Aorta (tissue), 5 donors: ENCODE data around the gene ACTL6A. TPM values are rescaled to one million over a fixed set of nuclear protein-coding genes. Genes with fewer than 3 reads are reported as not detected.

Experiments used
- ATAC-seq: fragments of 200-7000 bp; cut with Tn5 transposase; one replicate; pipeline ENCODE4 v1.9.1; 2022; ENCODE audit warnings: moderate library complexity; ENCODE audit not compliant: low FRiP score
- DNase-seq, 2 donors: peaks; one replicate each; pipeline ENCODE4 v3.0.0-alpha.2; 2020
- H3K27ac ChIP-seq, 2 donors: one replicate each; pipeline ENCODE4 v1.5.1; 2013; ENCODE audit warnings: low read length in 2 of 2, mild to moderate bottlenecking in 2 of 2, moderate library complexity in 2 of 2, control low read depth in 1 of 2, inconsistent platforms in 1 of 2, low read depth in 1 of 2
- H3K27me3 ChIP-seq, 2 donors: one replicate each; pipeline ENCODE4 v1.6.1; 2013; ENCODE audit warnings: control low read depth in 1 of 2, low read length in 1 of 2, mild to moderate bottlenecking in 1 of 2, moderate library complexity in 1 of 2; ENCODE audit not compliant: insufficient read depth in 2 of 2, control insufficient read depth in 1 of 2
- H3K36me3 ChIP-seq, 2 donors: one replicate each; pipeline ENCODE4 v1.6.1; 2013; ENCODE audit warnings: control low read depth in 1 of 2, low read length in 1 of 2, mild to moderate bottlenecking in 1 of 2; ENCODE audit not compliant: insufficient read depth in 2 of 2, control insufficient read depth in 1 of 2
- H3K4me1 ChIP-seq, 2 donors: one replicate each; pipeline ENCODE4 v1.6.1; 2013; ENCODE audit warnings: low read length in 2 of 2, control low read depth in 1 of 2, mild to moderate bottlenecking in 1 of 2, moderate library complexity in 1 of 2; ENCODE audit not compliant: insufficient read depth in 2 of 2, control insufficient read depth in 1 of 2
- H3K4me3 ChIP-seq, 2 donors: one replicate each; pipeline ENCODE4 v1.5.1; 2013; ENCODE audit warnings: low read length in 2 of 2, control low read depth in 1 of 2, mild to moderate bottlenecking in 1 of 2
- H3K9me3 ChIP-seq: one replicate; pipeline ENCODE4 v1.6.1; 2013; ENCODE audit warnings: mild to moderate bottlenecking, low read length; ENCODE audit not compliant: control insufficient read depth
- WGBS, 2 donors: extraction: QIAGEN DNeasy Blood & Tissue Kit; methylation state at CpG; one replicate each; pipeline ENCODE4 v1.1.7; 2013; 5-methylcytosine and 5-hydroxymethylcytosine counted together
- intact Hi-C, 2 donors: fragments of 100-400 bp; cut with DNase I; formaldehyde crosslinking; loops; one replicate each; pipeline versions ENCODE4 v1.14.2 to v1.15.0; 2022
- polyA plus RNA-seq, 2 donors: library from polyadenylated mRNA; stranded (reverse); fragments of 200-250 nt; gene quantifications; one replicate each; pipeline ENCODE4 v1.2.3, GENCODE V29; 2013
- total RNA-seq, 2 donors: library from RNA; stranded (reverse); fragmentation: NEBNext Ultra II Directional; extraction: Animal tissue kit (Norgen Biotek cat#: 25700); gene quantifications; one replicate each; pipeline ENCODE4 v1.2.1, GENCODE V29; 2021
- donor health status: healthy with polysubstance abuse.
- donor health status: Bipolar disorder and iron deficiency.
- donor health status: DM: no; HTN: no; CAD: no.
- donor health status: DM: no; HTN: no; CAD: no.
- donor health status: DM: yes; HTN: yes; CAD: no.

The ACTL6A gene
- total and polyA plus RNA-seq, 4 donors: 22.5 to 35.4 (median 23.9) TPM

GRCh38 chr3:179536256-179536655 lies 26.5 kb upstream of the ACTL6A start:
- H3K4me1 ChIP-seq: no peaks in the 10 kb centered on the region
- intact Hi-C loops: no loop called here
- no peak overlapping the region for H3K4me3 ChIP-seq
- H3K27ac ChIP-seq: no peak overlapping the region
- H3K9me3 ChIP-seq: no peaks in the 10 kb centered on the region
- DNase-seq: no peak
- no peaks in the 10 kb centered on the region for H3K27me3 ChIP-seq
- H3K36me3 ChIP-seq: no peaks in the 10 kb centered on the region
- no peak for ATAC-seq

GRCh38 chr3:179541094-179541493 lies 21.6 kb upstream of the ACTL6A start:
- ATAC-seq: no peak
- no peaks in the 10 kb centered on the region for H3K27me3 ChIP-seq
- WGBS, 2 donors: 77 to 84% methylated on average over 2 of the region's 2 CpGs
- H3K27ac ChIP-seq: no peak overlapping the region
- intact Hi-C loops: no loop called here
- no peak for DNase-seq
- no peaks in the 10 kb centered on the region for H3K4me1 ChIP-seq
- H3K9me3 ChIP-seq: no peaks in the 10 kb centered on the region
- no peak overlapping the region for H3K4me3 ChIP-seq
- no peaks in the 10 kb centered on the region for H3K36me3 ChIP-seq

- H3K9me3 ChIP-seq: no peaks in the 10 kb centered on the region
- WGBS, 2 donors: 92 to 94% methylated on average over 1 of the region's 1 CpG
- intact Hi-C loops: no loop called here
- DNase-seq: no peak
- H3K27ac ChIP-seq: no peak overlapping the region
- no peak overlapping the region for H3K4me3 ChIP-seq
- H3K27me3 ChIP-seq: no peaks in the 10 kb centered on the region
- no peaks in the 10 kb centered on the region for H3K4me1 ChIP-seq
- no peak for ATAC-seq
- no peaks in the 10 kb centered on the region for H3K36me3 ChIP-seq
These were observed 21.1 kb upstream of the ACTL6A start for GRCh38 chr3:179541596-179541995.

GRCh38 chr3:179542375-179542774 lies 20.4 kb upstream of the ACTL6A start:
- intact Hi-C loops: no loop called here
- ATAC-seq: no peak
- no peak for DNase-seq

GRCh38 chr3:179544981-179545645 lies 17.6 kb upstream of the ACTL6A start:
- Histone ChIP-seq H3K4me1 (no peaks in the 10 kb centered on the region), H3K27ac (no peak overlapping the region), H3K4me3 (no peak overlapping the region), H3K9me3 (no peaks in the 10 kb centered on the region), H3K36me3 (no peaks in the 10 kb centered on the region), H3K27me3 (no peaks in the 10 kb centered on the region)
- ATAC-seq (no peak), DNase-seq (no peak)
- WGBS, 2 donors: 75 to 77% methylated on average over 2 of the region's 2 CpGs
- intact Hi-C loops: no loop called here

More at GRCh38 chr3:179542375-179542774, 20.4 kb upstream of the ACTL6A start:
- Histone ChIP-seq H3K4me3 (no peak overlapping the region), H3K36me3 (no peaks in the 10 kb centered on the region), H3K9me3 (no peaks in the 10 kb centered on the region), H3K27me3 (no peaks in the 10 kb centered on the region), H3K4me1 (no peaks in the 10 kb centered on the region), H3K27ac (no peak overlapping the region)

- Histone ChIP-seq H3K9me3 (no peaks in the 10 kb centered on the region), H3K4me3 (no peak overlapping the region), H3K36me3 (no peaks in the 10 kb centered on the region), H3K27me3 (no peaks in the 10 kb centered on the region), H3K27ac (no peak overlapping the region), H3K4me1 (no peaks in the 10 kb centered on the region)
- ATAC-seq (no peak), DNase-seq (no peak)
- intact Hi-C loops: no loop called here
- 82 to 92% methylated on average over 2 of the region's 2 CpGs for WGBS, 2 donors
These were observed 15.9 kb upstream of the ACTL6A start for GRCh38 chr3:179546814-179547241.

GRCh38 chr3:179551349-179552105 lies 11.2 kb upstream of the ACTL6A start:
- 22 to 23% methylated on average over 4 of the region's 4 CpGs for WGBS, 2 donors
- no peak for DNase-seq

GRCh38 chr3:179558742-179559364 lies 3.9 kb upstream of the ACTL6A start:
- Histone ChIP-seq H3K27me3 (no peaks in the 10 kb centered on the region), H3K9me3 (no peaks in the 10 kb centered on the region), H3K27ac (no peak overlapping the region), H3K36me3 (no peaks in the 10 kb centered on the region), H3K4me3 (no peak overlapping the region), H3K4me1 (peaks cover 0 to 3% of the 10 kb centered on the region in 2 donors)
- intact Hi-C loops: loop anchor here (2.0 to 5.0 kb wide), 3 partner anchors 107 to 138 kb away; partner anchors contain the start of gene GNB4 (in 1 of the 2)
- 0 to 1% methylated on average over 3 of the region's 3 CpGs for WGBS, 2 donors
- ATAC-seq (no peak), DNase-seq (peak; percentile 66 to 78)

More at GRCh38 chr3:179551349-179552105, 11.2 kb upstream of the ACTL6A start:
- ATAC-seq: no peak
- Histone ChIP-seq H3K36me3 (no peaks in the 10 kb centered on the region), H3K9me3 (no peaks in the 10 kb centered on the region), H3K27me3 (no peaks in the 10 kb centered on the region), H3K4me1 (no peaks in the 10 kb centered on the region), H3K4me3 (no peak overlapping the region), H3K27ac (no peak overlapping the region)
- intact Hi-C loops: no loop called here
